ENCODE results near the gene ITPA. TPM values are rescaled to one million over a fixed set of nuclear protein-coding genes. Genes with fewer than 3 reads are reported as not detected.

The ITPA gene
- total and polyA plus RNA-seq, 2 donors (not counting 1 experiment from before 2014, with no cell fraction given) = 55.5 to 65.6 TPM

- no peak overlapping the region for H3K27ac Mint-ChIP-seq
- intact Hi-C loops (cut with micrococcal nuclease) = loop anchor here (1.0 to 5.0 kb wide), 2 partner anchors 14 to 254 kb away; partner anchors contain the start of genes ATRN and DDRGK1
- ChIA-PET CTCF (interaction anchor here (0.6 to 8.0 kb wide), 14 partner anchors 10 to 492 kb away, joined by 3 to 76 read pairs (median 3); partner anchors contain the start of genes ITPA and SLC4A11), POLR2A (interaction anchor here (0.5 to 0.7 kb wide), 2 partner anchors 58 to 178 kb away, joined by 4 to 9 read pairs; no protein-coding TSS in a partner anchor)
- peak overlapping the region; percentile 13 for H2AFZ ChIP-seq (ENCODE audit: insufficient read depth, low read depth, low read length, poor library complexity, severe bottlenecking)
- no peak overlapping the region for H3K4me3 ChIP-seq (ENCODE audit: control extremely low read depth in 1 of 5, extremely low read depth in 1 of 5, insufficient read depth in 1 of 5, low read depth in 2 of 5, low read length in 4 of 5)
- peaks cover 19% of the 10 kb centered on the region for H3K4me1 Mint-ChIP-seq
- H3K9ac ChIP-seq (ENCODE audit: low read length) = no peak overlapping the region
- H3K27ac ChIP-seq (ENCODE audit: low read length in 2 of 2) = no peak overlapping the region
- H3K4me1 ChIP-seq (ENCODE audit: control insufficient read depth in 2 of 2, insufficient read depth in 2 of 2, low read length in 2 of 2) = peaks cover 20 to 28% of the 10 kb centered on the region in 2 donors
- TF ChIP-seq EZH2 (IDR thresholded peaks at IDR 0.05; ENCODE audit: borderline replicate concordance, insufficient read depth, low read depth, low read length, poor library complexity, severe bottlenecking) (no peak), CTCF (IDR thresholded peaks at IDR 0.05) (peak; percentile 96)
- H3K27me3 ChIP-seq (replicated peaks in 1 of 4; ENCODE audit: control extremely low read depth in 1 of 4, control insufficient read depth in 3 of 4, insufficient read depth in 4 of 4, low read length in 3 of 4) = no peaks in the 10 kb centered on the region
- peaks cover 5% of the 10 kb centered on the region for H4K20me1 ChIP-seq (ENCODE audit: control insufficient read depth, insufficient read depth, low read length, poor library complexity, severe bottlenecking)
- no peaks in the 10 kb centered on the region for H3K9me3 ChIP-seq (ENCODE audit: control extremely low read depth in 1 of 3, control insufficient read depth in 2 of 3, insufficient read depth in 1 of 3, low read length in 2 of 3)
- DNase-seq (peak; percentile 79), ATAC-seq (ENCODE audit: low read depth) (peak; percentile 70)
- H3K9me3 Mint-ChIP-seq (ENCODE audit: insufficient read depth) = no peaks in the 10 kb centered on the region
- peaks cover 11% of the 10 kb centered on the region for H3K79me2 ChIP-seq (ENCODE audit: control insufficient read depth, insufficient read depth, low read length)
- 23% methylated on average over 26 of the region's 30 CpGs for WGBS (ENCODE audit: insufficient coverage)
- no peaks in the 10 kb centered on the region for H3K27me3 Mint-ChIP-seq
- peak overlapping the region; percentile 55 for H3K4me2 ChIP-seq (replicated peaks; ENCODE audit: low read depth, low read length, poor library complexity, severe bottlenecking)
- peaks cover 0 to 33% of the 10 kb centered on the region in 2 experiments for H3K36me3 ChIP-seq (replicated peaks in 1 of 2; ENCODE audit: control extremely low read depth in 1 of 2, control insufficient read depth in 1 of 2, extremely low read depth in 1 of 2, insufficient read depth in 2 of 2, low read length in 1 of 2)
- no peak overlapping the region for H3K4me3 Mint-ChIP-seq
Observed at GRCh38 chr20:3218307-3218988, 9.2 kb downstream of the ITPA start.

Measured in B cell (primary cell).